Iris pigment epithelial cell (primary cell): ENCODE results near the gene CROCC.
"Not testable (repeated sequence)": the region's sequence is repeated elsewhere in the genome, so short reads cannot be mapped to it uniquely, and the experiment has no call there.

Experiments used
- DNase-seq: peaks from one replicate; pipeline ENCODE4 v3.0.0-alpha.2; 2011; ENCODE audit warnings: low read depth

CROCC gene

DNA sequence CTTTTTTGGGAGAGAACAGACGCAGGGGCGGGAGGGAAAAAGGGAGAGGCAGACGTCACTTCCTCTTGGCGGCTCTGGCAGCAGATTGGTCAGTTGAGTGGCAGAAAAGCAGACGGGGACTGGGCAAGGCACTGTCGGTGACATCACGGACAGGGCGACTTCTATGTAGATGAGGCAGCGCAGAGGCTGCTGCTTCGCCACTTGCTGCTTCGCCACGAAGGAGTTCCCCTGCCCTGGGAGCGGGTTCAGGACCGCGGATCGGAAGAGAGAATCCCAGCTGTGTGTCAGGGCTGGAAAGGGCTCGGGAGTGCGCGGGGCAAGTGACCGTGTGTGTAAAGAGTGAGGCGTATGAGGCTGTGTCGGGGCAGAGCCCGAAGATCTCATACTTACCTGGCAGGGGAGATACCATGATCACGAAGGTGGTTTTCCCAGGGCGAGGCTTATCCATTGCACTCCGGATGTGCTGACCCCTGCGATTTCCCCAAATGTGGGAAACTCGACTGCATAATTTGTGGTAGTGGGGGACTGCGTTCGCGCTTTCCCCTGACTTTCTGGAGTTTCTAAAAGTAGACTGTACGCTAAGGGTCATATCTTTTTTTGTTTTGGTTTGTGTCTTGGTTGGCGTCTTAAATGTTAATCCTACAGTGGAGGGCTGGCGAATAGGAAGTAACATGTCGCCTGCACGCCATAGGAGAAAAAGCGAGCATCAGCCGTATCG, 26.0 kb upstream of the CROCC start, which contains the start of gene RNU1-2:
TSS of gene RNU1-2 (plus strand) at position 383 of the 718 bp plus-strand sequence.
- DNase-seq, result peak; percentile 100

DNA sequence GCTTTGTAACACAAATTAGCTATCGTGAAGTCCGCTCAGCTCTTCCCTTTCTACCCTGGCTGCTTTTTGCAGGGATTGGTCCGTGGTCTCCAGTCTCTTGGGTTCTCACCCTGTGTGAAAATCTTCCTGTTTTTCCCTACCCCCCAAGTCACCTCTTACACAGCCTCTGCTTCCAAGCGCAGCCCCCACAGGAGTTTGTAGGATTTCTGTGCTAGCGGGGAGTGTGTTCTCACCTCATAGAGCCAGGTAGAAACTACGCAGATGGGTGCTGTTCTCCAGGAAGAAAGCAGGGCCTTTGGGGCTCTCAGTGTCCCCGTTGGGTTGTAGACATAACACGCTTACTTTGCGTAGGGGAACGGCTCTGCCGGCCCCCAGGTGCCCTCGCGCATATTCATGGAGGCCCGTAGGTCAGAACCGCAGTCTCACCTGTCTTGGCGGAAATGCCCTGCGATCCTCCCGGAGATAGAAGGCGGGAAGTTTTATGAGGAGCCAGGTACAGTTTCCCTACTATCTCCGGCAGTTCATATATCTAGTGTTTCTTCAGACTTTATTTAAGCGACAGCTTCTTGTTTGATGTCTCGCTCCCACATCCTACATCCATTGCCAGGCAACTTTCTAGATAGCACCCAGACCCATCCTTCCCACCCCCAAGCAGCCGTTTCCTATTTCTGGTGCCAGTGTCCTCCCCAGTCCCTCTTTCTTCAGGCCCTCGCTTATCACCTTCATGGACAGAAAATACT, 25.2 kb upstream of the CROCC start:
- peak; percentile 61 for DNase-seq

GRCh38 chr1:16897653-16898052, 24.1 kb upstream of the CROCC start:
- DNase-seq, result not testable (repeated sequence)

- not testable (repeated sequence) for DNase-seq
These were observed 23.4 kb upstream of the CROCC start for GRCh38 chr1:16898298-16898697.

DNA sequence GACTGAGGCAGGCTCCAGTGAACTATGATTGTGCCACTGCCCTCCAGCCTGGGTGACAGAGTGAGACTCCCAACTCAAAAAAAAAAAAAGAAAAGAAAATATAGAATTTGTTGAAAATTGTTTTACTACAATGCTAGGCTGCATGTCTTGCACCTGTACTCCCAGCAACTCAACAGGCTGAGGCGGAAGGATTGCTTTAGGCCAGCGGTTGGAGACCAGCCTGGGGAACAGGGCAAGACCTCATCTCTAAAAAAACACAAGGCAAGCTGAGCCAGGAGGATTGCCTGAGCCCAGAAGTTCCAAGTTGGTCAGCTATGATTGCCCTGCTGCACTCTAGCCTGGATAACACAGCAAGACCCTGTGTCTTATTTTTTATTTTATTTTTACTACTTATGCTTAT, 22.7 kb upstream of the CROCC start:
- not testable (repeated sequence) for DNase-seq

DNA sequence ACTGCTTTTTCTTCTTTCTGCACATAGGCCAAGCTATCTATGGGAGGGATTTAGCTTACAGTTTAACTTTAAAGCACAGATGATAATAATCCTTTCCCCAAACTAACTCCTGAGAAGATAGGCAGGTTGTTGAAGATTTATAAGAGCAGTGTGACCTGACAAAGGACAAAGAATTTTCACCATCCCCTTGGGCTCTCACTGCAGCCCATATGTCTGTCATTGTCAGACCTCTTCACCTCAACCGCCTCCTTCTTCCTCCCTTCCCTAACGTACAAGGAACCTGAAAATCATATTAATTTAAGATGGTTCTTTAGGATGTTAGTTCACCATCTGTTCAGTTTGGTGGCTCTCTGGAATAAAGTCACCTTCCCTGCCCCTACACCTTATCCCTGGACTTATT, 21.0 kb upstream of the CROCC start:
- DNase-seq, result no peak

- not testable (repeated sequence) for DNase-seq
These were observed 20.4 kb upstream of the CROCC start for GRCh38 chr1:16901371-16901770.

DNA sequence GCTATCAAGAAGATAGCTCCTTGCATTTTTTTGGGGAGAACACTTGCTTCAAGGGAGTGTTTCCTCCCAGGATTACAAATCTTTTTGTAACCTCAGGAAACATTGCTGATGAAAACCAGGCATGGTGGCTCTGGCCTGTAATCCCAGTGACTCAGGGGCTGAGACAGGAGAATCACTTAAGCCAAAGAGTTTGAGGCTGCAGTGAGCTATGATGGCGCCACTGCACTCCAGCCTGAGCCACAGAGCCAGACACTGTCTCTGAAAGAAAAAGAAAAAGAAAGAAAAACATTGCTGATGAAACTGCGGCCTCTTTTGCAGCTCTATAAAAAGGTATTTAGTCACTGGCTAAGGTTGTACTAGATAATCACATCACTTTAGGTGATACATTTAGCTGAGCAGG, 18.7 kb upstream of the CROCC start:
- peak; percentile 73 for DNase-seq

GRCh38 chr1:16903458-16903796, 18.3 kb upstream of the CROCC start:
- no peak for DNase-seq

- peak; percentile 99 for DNase-seq
These were observed 17.1 kb upstream of the CROCC start for GRCh38 chr1:16904560-16905109.

DNA sequence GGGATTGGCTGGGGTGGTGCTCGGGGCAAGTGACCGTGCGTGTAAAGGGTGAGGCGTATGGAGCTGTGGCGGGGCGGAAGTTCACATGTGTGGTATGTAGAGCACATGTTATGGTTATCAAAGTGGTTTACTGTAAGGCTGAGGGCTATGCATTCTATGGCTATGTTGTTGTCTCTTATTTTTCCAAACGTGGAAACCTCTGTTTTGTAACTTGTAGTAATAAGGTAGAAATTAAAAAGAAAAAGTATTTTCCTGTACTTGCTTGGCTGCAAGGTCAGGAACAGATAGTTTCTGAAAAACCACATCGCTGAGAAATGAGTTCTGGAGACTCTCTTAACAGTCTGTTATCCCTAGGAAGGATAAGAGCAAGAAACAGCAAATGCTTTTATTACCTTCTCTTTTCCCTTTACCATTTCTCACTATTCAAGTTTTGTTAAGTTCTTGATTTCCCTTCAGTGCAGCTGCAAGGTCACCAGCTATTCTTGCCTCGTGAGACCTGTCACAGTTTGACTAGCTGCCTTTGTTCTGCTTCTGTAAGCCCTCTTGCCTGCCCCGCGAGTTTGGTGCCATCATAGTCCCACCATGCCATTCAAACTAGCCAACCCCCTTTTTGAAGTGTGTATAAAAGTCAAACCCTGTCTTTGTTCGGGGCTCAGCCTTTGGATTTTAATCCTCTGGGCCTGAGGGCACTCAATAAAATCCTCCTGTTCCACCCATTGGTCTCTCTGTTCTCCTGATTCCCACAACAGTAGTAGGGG, 16.4 kb upstream of the CROCC start:
- DNase-seq, result peak; percentile 97

DNA sequence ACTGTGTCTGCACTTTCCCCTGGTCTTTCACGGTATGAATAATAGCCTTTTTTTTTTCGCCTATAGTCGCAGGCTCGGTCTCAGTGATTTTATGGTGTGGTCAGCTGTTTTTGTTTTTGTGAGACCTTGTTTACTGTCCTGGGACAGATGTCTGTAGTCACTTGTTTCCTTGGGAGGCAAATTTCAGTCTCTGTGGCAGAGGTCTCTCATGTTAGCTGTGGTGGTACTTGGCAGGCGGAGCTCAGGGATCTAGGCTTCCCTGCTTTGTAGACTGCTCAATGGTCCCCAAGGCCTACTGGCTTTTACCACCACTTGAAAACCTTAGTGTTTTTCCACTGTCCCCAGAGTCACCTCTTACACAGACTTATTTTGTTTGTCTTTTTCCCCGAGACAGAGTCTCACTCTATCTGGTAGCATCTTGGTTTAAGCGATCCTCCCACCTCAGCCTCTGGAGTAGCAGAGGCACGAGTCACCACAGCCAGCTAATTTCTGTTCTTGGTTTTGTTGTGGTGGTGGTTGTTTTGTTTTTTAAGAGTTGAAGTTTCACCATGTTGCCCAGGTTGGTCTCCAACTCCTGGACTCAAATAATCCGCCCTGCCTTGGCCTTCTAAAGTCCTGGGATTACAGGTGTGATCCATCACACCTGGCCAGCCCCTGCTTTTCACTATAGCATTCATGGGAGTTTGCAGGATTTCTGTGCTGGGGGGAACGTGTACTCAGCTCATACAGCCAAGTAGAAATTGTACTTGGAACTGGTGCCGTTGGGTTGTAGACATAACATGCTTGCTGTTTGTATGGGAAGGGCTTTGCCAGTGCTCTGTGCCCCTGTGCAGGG, 15.6 kb upstream of the CROCC start:
- DNase-seq, result no peak

- no peak for DNase-seq
These were observed 14.9 kb upstream of the CROCC start for GRCh38 chr1:16906873-16907272.

DNA sequence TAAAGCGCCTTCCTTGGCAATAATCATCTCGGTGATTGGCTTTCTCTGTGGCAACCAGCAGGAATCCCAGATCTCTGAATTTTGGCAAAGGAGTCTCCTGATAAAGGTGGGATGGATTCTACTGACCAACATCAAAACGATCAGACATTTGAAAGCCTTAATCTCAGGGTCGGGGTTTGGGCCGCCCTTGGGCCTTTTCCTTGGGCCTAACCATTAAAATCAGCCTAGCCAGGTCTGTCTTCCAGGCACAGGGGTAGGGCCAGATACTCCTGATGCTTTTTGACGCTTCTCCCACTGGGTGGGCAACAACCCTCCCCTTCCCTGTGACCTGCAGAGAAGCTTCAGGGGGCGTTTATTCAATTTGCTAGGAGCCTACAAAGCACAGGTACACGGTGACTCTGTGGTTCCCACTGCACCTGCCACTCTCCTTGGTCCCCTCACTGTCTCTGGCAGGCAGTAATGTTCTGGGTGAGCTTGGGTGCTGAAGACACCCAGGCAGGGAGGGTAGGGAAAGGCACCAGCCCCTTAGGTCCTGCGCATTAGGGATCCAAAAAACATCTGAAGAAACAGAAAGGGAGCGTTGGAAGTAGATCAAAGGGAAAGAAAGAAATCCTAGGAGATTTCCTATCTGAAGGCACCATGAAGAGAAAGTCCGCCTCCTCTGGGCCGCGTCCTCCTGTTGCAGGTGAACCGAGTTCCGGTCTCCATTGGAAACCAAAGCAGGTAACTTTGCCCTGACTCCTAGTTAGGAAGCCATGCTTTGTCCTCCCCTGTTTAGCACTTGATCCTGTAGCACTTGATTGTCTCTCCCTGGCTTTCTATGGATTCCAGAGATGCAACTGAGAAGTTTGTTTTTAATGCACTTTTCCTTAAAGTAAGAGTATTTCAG, 13.6 kb upstream of the CROCC start:
- DNase-seq, result no peak

- DNase-seq, result not testable (repeated sequence)
These were observed 9.6 kb upstream of the CROCC start for GRCh38 chr1:16911851-16912721.

GRCh38 chr1:16912742-16913141, 9.0 kb upstream of the CROCC start:
- not testable (repeated sequence) for DNase-seq

DNA sequence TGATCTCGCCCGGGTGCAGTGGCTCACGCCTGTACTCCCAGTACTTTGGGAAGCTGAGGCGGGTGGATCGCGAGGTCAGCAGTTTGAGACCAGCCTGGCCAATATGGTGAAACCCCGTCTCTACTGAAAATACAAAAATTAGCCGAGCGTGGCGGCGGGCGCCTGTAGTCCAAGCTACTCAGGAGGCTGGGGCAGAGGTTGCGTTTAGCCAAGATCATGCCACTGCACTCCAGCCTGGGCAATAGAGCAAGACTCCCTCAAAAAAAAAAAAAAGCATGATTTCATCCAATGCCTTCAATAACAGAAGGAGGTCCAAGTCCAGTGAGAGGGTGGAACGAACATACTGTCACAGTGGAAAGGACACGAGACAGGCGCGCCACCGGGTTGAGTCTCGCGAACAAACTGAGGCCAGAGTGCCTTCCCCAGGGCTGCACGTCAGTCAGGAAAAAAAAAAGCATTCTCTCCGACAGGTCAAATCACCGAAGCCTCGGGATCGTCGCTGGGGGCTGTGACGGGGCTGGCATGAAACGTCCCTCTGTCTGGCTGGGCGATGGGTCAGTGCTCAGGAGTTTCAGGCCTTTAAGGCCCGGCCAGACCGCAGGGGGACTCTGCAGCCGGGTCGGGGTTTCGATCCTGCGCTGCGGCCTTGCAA, 8.4 kb upstream of the CROCC start:
- no peak for DNase-seq

- peak; percentile 94 for DNase-seq
These were observed 7.7 kb upstream of the CROCC start for GRCh38 chr1:16913833-16914662.
